ENCODE measurements around the gene POLR2J.
"Not testable (repeated sequence)": the region's sequence is repeated elsewhere in the genome, so short reads cannot be mapped to it uniquely, and the experiment has no call there.

- TF ChIP-seq POLR2A (IDR thresholded peaks at IDR 0.05; ENCODE audit: low read depth, low read length); TAF1 (IDR thresholded peaks at IDR 0.05; ENCODE audit: borderline replicate concordance, low read depth, low read length); POLR2AphosphoS5 (IDR thresholded peaks at IDR 0.05; ENCODE audit: low read depth, low read length): not testable (repeated sequence)
Observed at GRCh38 chr7:102494473-102495149, 15.9 kb upstream of the POLR2J start.

Measured in GM12892 (cell line).